Gastrocnemius medialis (tissue), 4 donors: ENCODE measurements around the gene RGCC.

Source experiments
- CTCF ChIP-seq, 5 experiments: fragments of 450-650 bp in 3 of 5; fragments of 200-600 bp in 2 of 5; sonication (generic) in 2 of 5; IDR thresholded peaks in 4 of 5; conservative IDR thresholded peaks in 1 of 5; 1 replicate in 4 of 5; 2 replicates in 1 of 5; pipeline ENCODE4 v1.5.1; 2016 to 2019; ENCODE audit warnings: antibody characterized with exemption in 5 of 5, mild to moderate bottlenecking in 3 of 5, moderate library complexity in 3 of 5
- POLR2A ChIP-seq, 2 donors: fragments of 450-650 bp; IDR thresholded peaks; one replicate each; pipeline ENCODE4 v1.6.1; 2017; ENCODE audit warnings: antibody characterized with exemption in 2 of 2, mild to moderate bottlenecking in 2 of 2, moderate library complexity in 2 of 2

- TF ChIP-seq POLR2A (IDR thresholded peaks at IDR 0.05): no peak
- TF ChIP-seq CTCF (IDR thresholded peaks at IDR 0.05 in 4 of 5, conservative IDR thresholded peaks at IDR 0.05 in 1 of 5): no peak
Observed at GRCh38 chr13:41497436-41497835, 40.1 kb downstream of the RGCC start.
